Activated CD8-positive, alpha-beta memory T cell treated with anti-CD3 and anti-CD28 coated beads for 36 hours (primary cell): ENCODE data around the gene CBX2. TPM values are rescaled to one million over a fixed set of nuclear protein-coding genes. Genes with fewer than 3 reads are reported as not detected.

ENCODE experiments used
- CTCF ChIA-PET: fragments of 350-600 bp; sonication (Branson Sonifier 250); formaldehyde crosslinking; loops from one replicate; lab custom pipeline; 2021; ENCODE audit warnings: antibody characterized with exemption; lab: Charles Lee
- POLR2A ChIA-PET: fragments of 350-600 bp; sonication (Branson Sonifier 250); formaldehyde crosslinking; loops from one replicate; lab custom pipeline; 2021; ENCODE audit warnings: antibody characterized with exemption; lab: Charles Lee
- total RNA-seq, 2 experiments: library from RNA; stranded (reverse); gene quantifications; one replicate each; pipeline ENCODE4 v1.2.3, GENCODE V29; 2021

CBX2 gene
- total RNA-seq, 2 experiments from 2014 or later: 3.8 TPM

- POLR2A ChIA-PET: interaction anchor here (0.6 kb wide), 1 partner anchor 232 kb away, joined by 5 read pairs; no protein-coding TSS in a partner anchor
- CTCF ChIA-PET: interaction anchor here (1.6 to 2.2 kb wide), 2 partner anchors 8 to 10 kb away, joined by 3 to 12 read pairs; no protein-coding TSS in a partner anchor
Observed at GRCh38 chr17:79802039-79802735, 24.2 kb downstream of the CBX2 start.

- CTCF ChIA-PET: no interaction called here
Observed at GRCh38 chr17:79802736-79803420, 24.9 kb downstream of the CBX2 start.

GRCh38 chr17:79803421-79803996 lies 25.6 kb downstream of the CBX2 start:
- CTCF ChIA-PET: interaction anchor here (1.2 to 2.5 kb wide), 3 partner anchors 33 to 39 kb away, joined by 3 to 14 read pairs (median 7); partner anchors contain the start of gene CBX4
- POLR2A ChIA-PET: interaction anchor here (1.9 kb wide), 1 partner anchor 33 kb away, joined by 7 read pairs; no protein-coding TSS in a partner anchor

More at GRCh38 chr17:79802736-79803420, 24.9 kb downstream of the CBX2 start:
- POLR2A ChIA-PET: interaction anchor here (1.9 kb wide), 1 partner anchor 34 kb away, joined by 7 read pairs; no protein-coding TSS in a partner anchor

GRCh38 chr17:79803997-79804855 lies 26.3 kb downstream of the CBX2 start:
- ChIA-PET POLR2A (interaction anchor here (1.9 kb wide), 1 partner anchor 33 kb away, joined by 7 read pairs; no protein-coding TSS in a partner anchor), CTCF (interaction anchor here (0.8 to 2.5 kb wide), 7 partner anchors 8 to 201 kb away, joined by 3 to 14 read pairs (median 4); partner anchors contain the start of gene CBX4)

- POLR2A ChIA-PET: no interaction called here
- CTCF ChIA-PET: interaction anchor here (1.0 to 2.5 kb wide), 6 partner anchors 8 to 200 kb away, joined by 3 to 14 read pairs (median 4); partner anchors contain the start of gene CBX4
Observed at GRCh38 chr17:79804856-79805696, 27.1 kb downstream of the CBX2 start.

GRCh38 chr17:79806446-79806760 lies 28.5 kb downstream of the CBX2 start:
- CTCF ChIA-PET: interaction anchor here (1.6 to 1.8 kb wide), 2 partner anchors 39 to 60 kb away, joined by 3 to 9 read pairs; no protein-coding TSS in a partner anchor
- POLR2A ChIA-PET: no interaction called here

GRCh38 chr17:79806863-79807720 lies 29.1 kb downstream of the CBX2 start:
- ChIA-PET CTCF (interaction anchor here (1.1 to 2.2 kb wide), 5 partner anchors 8 to 61 kb away, joined by 3 to 9 read pairs (median 7); partner anchors contain the start of gene CBX4), POLR2A (no interaction called here)

- POLR2A ChIA-PET: interaction anchor here (1.0 kb wide), 1 partner anchor 12 kb away, joined by 4 read pairs; the partner anchor contains the start of gene CBX8
- CTCF ChIA-PET: interaction anchor here (0.8 to 2.2 kb wide), 4 partner anchors 10 to 197 kb away, joined by 3 to 7 read pairs (median 4); partner anchors contain the start of gene CBX8
Observed at GRCh38 chr17:79808763-79809529, 31.0 kb downstream of the CBX2 start.

GRCh38 chr17:79809530-79810129 lies 31.7 kb downstream of the CBX2 start:
- ChIA-PET POLR2A (interaction anchor here (1.7 to 2.2 kb wide), 2 partner anchors 12 to 27 kb away, joined by 4 to 6 read pairs; partner anchors contain the start of gene CBX8), CTCF (interaction anchor here (1.4 to 3.5 kb wide), 4 partner anchors 11 to 31 kb away, joined by 5 to 22 read pairs (median 6); partner anchors contain the start of gene CBX8)

GRCh38 chr17:79810130-79811010 lies 32.4 kb downstream of the CBX2 start:
- ChIA-PET CTCF (interaction anchor here (1.0 to 3.5 kb wide), 7 partner anchors 9 to 32 kb away, joined by 3 to 22 read pairs (median 5); partner anchors contain the start of genes CBX4 and CBX8), POLR2A (interaction anchor here (0.8 to 2.2 kb wide), 5 partner anchors 13 to 1264 kb away, joined by 4 to 6 read pairs (median 5); partner anchors contain the start of genes CBX4 and CBX8)

- POLR2A ChIA-PET: interaction anchor here (0.8 to 2.2 kb wide), 8 partner anchors 14 to 1263 kb away, joined by 3 to 6 read pairs (median 4); partner anchors contain the start of genes CBX4 and CBX8
- CTCF ChIA-PET: interaction anchor here (1.0 to 3.5 kb wide), 9 partner anchors 10 to 33 kb away, joined by 3 to 22 read pairs (median 5); partner anchors contain the start of gene CBX4
Observed at GRCh38 chr17:79811011-79811867, 33.3 kb downstream of the CBX2 start.

GRCh38 chr17:79811868-79812352 lies 34.0 kb downstream of the CBX2 start:
- POLR2A ChIA-PET: interaction anchor here (0.9 to 2.2 kb wide), 7 partner anchors 11 to 35 kb away, joined by 3 to 6 read pairs (median 5); partner anchors contain the start of gene CBX4
- CTCF ChIA-PET: interaction anchor here (0.8 to 3.5 kb wide), 11 partner anchors 8 to 33 kb away, joined by 3 to 22 read pairs (median 5); partner anchors contain the start of gene CBX4
